Fibroblast of lung (primary cell): ENCODE measurements around the gene HYKK. TPM values are rescaled to one million over a fixed set of nuclear protein-coding genes. Genes with fewer than 3 reads are reported as not detected.
"Not testable (repeated sequence)": the region's sequence is repeated elsewhere in the genome, so short reads cannot be mapped to it uniquely, and the experiment has no call there.

Experiments used
- DNase-seq, 2 donors: peaks; one replicate each; pipeline versions ENCODE4 v3.0.0 to v3.0.0-alpha.2; 2010; ENCODE audit warnings: low read depth in 2 of 2
- H2AFZ ChIP-seq: 2 replicates; pipeline ENCODE4 v1.5.1; 2012; ENCODE audit warnings: low read length, control low read depth, inconsistent platforms
- H3K27ac ChIP-seq: 2 replicates; pipeline ENCODE4 v1.5.1; 2011; ENCODE audit warnings: low read length, control low read depth; ENCODE audit not compliant: insufficient read depth
- H3K27me3 ChIP-seq: 2 replicates; pipeline ENCODE4 v1.5.1; 2011; ENCODE audit warnings: mild to moderate bottlenecking, low read length; ENCODE audit not compliant: control insufficient read depth, insufficient read depth
- H3K36me3 ChIP-seq: 2 replicates; pipeline ENCODE4 v1.5.1; 2011; ENCODE audit warnings: low read length; ENCODE audit not compliant: control insufficient read depth, insufficient read depth
- H3K4me1 ChIP-seq: 2 replicates; pipeline ENCODE4 v1.5.1; 2011; ENCODE audit warnings: low read length; ENCODE audit not compliant: control insufficient read depth, insufficient read depth; ENCODE audit errors: extremely low read depth
- H3K4me2 ChIP-seq: 2 replicates; pipeline ENCODE4 v1.5.1; 2011; ENCODE audit warnings: low read length, control low read depth; ENCODE audit not compliant: insufficient read depth; ENCODE audit errors: extremely low read depth
- H3K4me3 ChIP-seq, 4 experiments: fragments of 200-600 bp in 1 of 4; sonication (generic) in 1 of 4; replicated peaks in 1 of 4; 2 replicates each; pipeline ENCODE4 v1.5.1; 2011 to 2016; ENCODE audit warnings: low read length in 4 of 4, low read depth in 3 of 4, mild to moderate bottlenecking in 3 of 4, control low read depth in 2 of 4, inconsistent platforms in 1 of 4, mixed read lengths in 1 of 4; ENCODE audit not compliant: insufficient read depth in 1 of 4; ENCODE audit errors: control extremely low read depth in 1 of 4
- H3K79me2 ChIP-seq: 2 replicates; pipeline ENCODE4 v1.5.1; 2012; ENCODE audit warnings: mild to moderate bottlenecking, low read length, inconsistent platforms; ENCODE audit not compliant: control insufficient read depth, insufficient read depth
- H3K9ac ChIP-seq: 2 replicates; pipeline ENCODE4 v1.5.1; 2011; ENCODE audit warnings: mild to moderate bottlenecking, low read length, control low read depth; ENCODE audit not compliant: insufficient read depth
- H3K9me3 ChIP-seq: 2 replicates; pipeline ENCODE4 v1.5.1; 2012; ENCODE audit warnings: low read depth, low read length; ENCODE audit not compliant: control insufficient read depth, insufficient read depth
- H4K20me1 ChIP-seq: 2 replicates; pipeline ENCODE4 v1.5.1; 2011; ENCODE audit warnings: low read length; ENCODE audit not compliant: control insufficient read depth, insufficient read depth; ENCODE audit errors: extremely low read depth
- EZH2 ChIP-seq: IDR thresholded peaks from 2 replicates; pipeline ENCODE4 v1.5.1; 2012; ENCODE audit warnings: low read length, control low read depth, mild to moderate bottlenecking; ENCODE audit errors: missing control alignments
- polyA plus RNA-seq, 2 donors: library from polyadenylated mRNA; depleted of rRNA in 1 of 2; stranded (reverse) in 1 of 2; unstranded in 1 of 2; fragments of >200 nt; gene quantifications; 2 replicates each; pipeline ENCODE4 v1.2.1, GENCODE V29; 2011 to 2012; ENCODE audit warnings: missing spikeins in 1 of 2
- total RNA-seq: library from RNA; depleted of rRNA; stranded (reverse); fragments of >200 nt; gene quantifications from 2 replicates; pipeline ENCODE4 v1.2.1, GENCODE V29; 2014
- TF ChIP-seq, protein P1 (sequence below), 2 donors: IDR thresholded peaks in 1 of 2; conservative IDR thresholded peaks in 1 of 2; 1 replicate in 1 of 2; 2 replicates in 1 of 2; pipeline ENCODE4 v1.5.1; 2011 to 2012; ENCODE audit warnings: low read length in 2 of 2, control low read depth in 1 of 2, inconsistent platforms in 1 of 2, low read depth in 1 of 2, mild to moderate bottlenecking in 1 of 2

HYKK gene
- total and polyA plus RNA-seq, 2 donors (not counting 1 experiment from before 2014, with no cell fraction given): 2.0 to 3.6 TPM

DNA sequence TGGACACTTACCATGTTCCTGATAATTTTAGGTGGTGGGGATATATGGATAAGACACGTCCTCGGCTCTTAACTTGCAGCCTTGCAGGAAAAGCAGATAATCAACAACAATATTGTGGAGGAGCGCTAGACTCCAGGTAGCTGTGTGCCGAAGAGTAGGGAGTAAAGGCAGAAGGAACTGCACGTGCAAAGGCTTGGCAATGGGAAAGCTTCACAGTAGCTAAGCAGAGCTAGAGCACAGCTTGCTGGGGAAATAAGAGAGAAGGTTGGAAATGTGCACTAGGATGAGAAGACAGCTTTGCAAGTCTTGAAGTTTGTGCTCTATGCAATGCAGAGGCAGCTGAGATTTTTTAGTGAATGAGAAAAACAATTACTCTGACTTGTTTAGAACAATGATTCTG, 45.2 kb downstream of the HYKK start:
- TF ChIP-seq, protein P1, sequence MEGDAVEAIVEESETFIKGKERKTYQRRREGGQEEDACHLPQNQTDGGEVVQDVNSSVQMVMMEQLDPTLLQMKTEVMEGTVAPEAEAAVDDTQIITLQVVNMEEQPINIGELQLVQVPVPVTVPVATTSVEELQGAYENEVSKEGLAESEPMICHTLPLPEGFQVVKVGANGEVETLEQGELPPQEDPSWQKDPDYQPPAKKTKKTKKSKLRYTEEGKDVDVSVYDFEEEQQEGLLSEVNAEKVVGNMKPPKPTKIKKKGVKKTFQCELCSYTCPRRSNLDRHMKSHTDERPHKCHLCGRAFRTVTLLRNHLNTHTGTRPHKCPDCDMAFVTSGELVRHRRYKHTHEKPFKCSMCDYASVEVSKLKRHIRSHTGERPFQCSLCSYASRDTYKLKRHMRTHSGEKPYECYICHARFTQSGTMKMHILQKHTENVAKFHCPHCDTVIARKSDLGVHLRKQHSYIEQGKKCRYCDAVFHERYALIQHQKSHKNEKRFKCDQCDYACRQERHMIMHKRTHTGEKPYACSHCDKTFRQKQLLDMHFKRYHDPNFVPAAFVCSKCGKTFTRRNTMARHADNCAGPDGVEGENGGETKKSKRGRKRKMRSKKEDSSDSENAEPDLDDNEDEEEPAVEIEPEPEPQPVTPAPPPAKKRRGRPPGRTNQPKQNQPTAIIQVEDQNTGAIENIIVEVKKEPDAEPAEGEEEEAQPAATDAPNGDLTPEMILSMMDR (conservative IDR thresholded peaks at IDR 0.05 in 1 of 2, IDR thresholded peaks at IDR 0.05 in 1 of 2; ENCODE audit: low read depth in 1 of 2, low read length in 2 of 2): no peak
- TF ChIP-seq EZH2: no peak
- Histone ChIP-seq H3K9me3 (no peaks in the 10 kb centered on the region), H3K27ac (no peak overlapping the region), H3K9ac (no peak overlapping the region), H4K20me1 (no peaks in the 10 kb centered on the region), H3K4me3 (no peak overlapping the region), H3K4me2 (no peak overlapping the region), H3K79me2 (no peaks in the 10 kb centered on the region), H2AFZ (no peak overlapping the region), H3K36me3 (peaks cover 7% of the 10 kb centered on the region), H3K4me1 (no peaks in the 10 kb centered on the region), H3K27me3 (no peaks in the 10 kb centered on the region)
- DNase-seq: no peak

DNA sequence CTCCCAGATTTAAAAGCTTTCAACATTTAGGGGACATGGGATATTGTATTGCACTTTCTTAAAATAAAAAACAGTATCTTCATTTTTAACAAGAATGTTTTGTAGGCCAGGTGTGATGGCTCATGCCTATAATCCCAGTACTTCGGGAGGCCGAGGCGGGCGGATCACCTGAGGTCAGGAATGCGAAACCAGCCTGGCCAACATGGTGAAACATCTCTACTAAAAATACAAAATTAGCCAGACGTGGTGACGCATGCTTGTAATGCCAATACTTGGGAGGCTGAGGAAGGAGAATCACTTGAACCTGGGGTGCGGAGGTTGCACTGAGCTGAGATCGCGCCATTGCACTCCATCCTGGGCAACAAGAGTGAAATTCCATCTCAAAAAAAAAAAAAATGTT, 52.8 kb downstream of the HYKK start:
- H3K9me3 ChIP-seq, H2AFZ ChIP-seq, H3K27ac ChIP-seq, H3K4me1 ChIP-seq, H3K79me2 ChIP-seq, H3K9ac ChIP-seq, H3K4me2 ChIP-seq, H3K36me3 ChIP-seq, H3K4me3 ChIP-seq, DNase-seq, H4K20me1 ChIP-seq, H3K27me3 ChIP-seq: not testable (repeated sequence)

DNA sequence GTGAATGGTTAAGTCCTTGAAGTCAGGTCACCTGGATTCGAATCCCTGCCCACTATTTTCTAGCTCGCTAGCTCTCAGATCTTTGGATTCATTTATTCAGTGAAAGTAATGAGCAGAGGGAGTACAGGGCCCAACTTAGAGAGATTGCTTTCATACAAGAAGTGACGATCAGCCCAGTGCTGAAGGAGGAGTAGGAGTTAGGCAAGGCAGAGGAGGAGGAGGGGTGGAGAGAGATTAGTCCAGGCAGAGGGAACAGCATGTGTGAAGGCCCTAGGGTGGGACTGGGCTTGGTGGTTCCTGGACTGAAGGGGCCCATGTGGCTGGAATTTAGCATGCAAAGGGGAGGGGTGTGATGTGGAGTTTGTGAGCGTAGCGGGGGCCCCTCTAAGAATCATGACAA, 54.1 kb downstream of the HYKK start:
- H3K27ac ChIP-seq: no peak overlapping the region
- H4K20me1 ChIP-seq: no peaks in the 10 kb centered on the region
- no peaks in the 10 kb centered on the region for H3K9me3 ChIP-seq
- no peak overlapping the region for H3K4me3 ChIP-seq
- H3K79me2 ChIP-seq: no peaks in the 10 kb centered on the region
- H3K4me1 ChIP-seq: peaks cover 3% of the 10 kb centered on the region
- H3K9ac ChIP-seq: no peak overlapping the region
- H2AFZ ChIP-seq: no peak overlapping the region
- TF ChIP-seq, protein P1 (conservative IDR thresholded peaks at IDR 0.05 in 1 of 2, IDR thresholded peaks at IDR 0.05 in 1 of 2; ENCODE audit: low read depth in 1 of 2, low read length in 2 of 2): no peak
- TF ChIP-seq EZH2: no peak
- DNase-seq: no peak
- H3K27me3 ChIP-seq: peaks cover 5% of the 10 kb centered on the region
- no peak overlapping the region for H3K4me2 ChIP-seq
- H3K36me3 ChIP-seq: no peaks in the 10 kb centered on the region

DNA sequence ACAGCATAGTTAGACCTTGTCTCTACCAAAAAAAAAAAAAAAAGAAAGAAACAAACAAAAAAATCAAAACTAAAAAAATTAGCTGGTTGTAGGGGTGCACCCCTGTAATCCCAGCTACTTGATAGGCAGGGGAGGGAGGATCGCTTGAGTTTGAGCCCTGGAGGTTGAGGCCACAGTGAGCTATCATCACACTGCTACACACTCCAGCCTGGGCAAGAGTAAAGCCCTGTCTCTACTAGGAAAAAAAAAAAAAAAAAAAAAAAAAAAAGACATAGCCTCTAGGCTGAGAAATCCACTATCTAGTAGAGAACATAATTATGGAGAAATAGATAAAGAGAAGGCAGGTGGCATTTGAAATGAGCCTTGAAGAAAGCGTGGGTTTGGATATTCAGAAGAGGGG, 55.7 kb downstream of the HYKK start:
- Histone ChIP-seq H3K4me2 (no peak overlapping the region), H3K4me1 (peaks cover 3% of the 10 kb centered on the region), H4K20me1 (no peaks in the 10 kb centered on the region), H2AFZ (no peak overlapping the region), H3K4me3 (no peak overlapping the region), H3K9me3 (no peaks in the 10 kb centered on the region), H3K79me2 (no peaks in the 10 kb centered on the region), H3K27me3 (peaks cover 5% of the 10 kb centered on the region), H3K9ac (no peak overlapping the region), H3K27ac (no peak overlapping the region), H3K36me3 (no peaks in the 10 kb centered on the region)
- TF ChIP-seq EZH2: no peak
- TF ChIP-seq, protein P1 (conservative IDR thresholded peaks at IDR 0.05 in 1 of 2, IDR thresholded peaks at IDR 0.05 in 1 of 2; ENCODE audit: low read depth in 1 of 2, low read length in 2 of 2): no peak
- DNase-seq: no peak
